ENCODE data around the gene FSTL4.
A peak's percentile ranks its signal among the peaks of the same experiment; 100 is the strongest.
"Not testable (repeated sequence)": the region's sequence is repeated elsewhere in the genome, so short reads cannot be mapped to it uniquely, and the experiment has no call there.

The FSTL4 gene

GRCh38 chr5:133170756-133171387 is 441.5 kb downstream of the FSTL4 start:
- not testable (repeated sequence) for DNase-seq (ENCODE audit: low spot score)

- no peak for DNase-seq (ENCODE audit: low spot score)
Observed at GRCh38 chr5:133164759-133165158, 447.6 kb downstream of the FSTL4 start.

- no peak for DNase-seq (ENCODE audit: low spot score)
Observed at GRCh38 chr5:133163839-133164238, 448.5 kb downstream of the FSTL4 start.

GRCh38 chr5:133159543-133159942 is 452.8 kb downstream of the FSTL4 start:
- DNase-seq (ENCODE audit: low spot score): no peak

DNA sequence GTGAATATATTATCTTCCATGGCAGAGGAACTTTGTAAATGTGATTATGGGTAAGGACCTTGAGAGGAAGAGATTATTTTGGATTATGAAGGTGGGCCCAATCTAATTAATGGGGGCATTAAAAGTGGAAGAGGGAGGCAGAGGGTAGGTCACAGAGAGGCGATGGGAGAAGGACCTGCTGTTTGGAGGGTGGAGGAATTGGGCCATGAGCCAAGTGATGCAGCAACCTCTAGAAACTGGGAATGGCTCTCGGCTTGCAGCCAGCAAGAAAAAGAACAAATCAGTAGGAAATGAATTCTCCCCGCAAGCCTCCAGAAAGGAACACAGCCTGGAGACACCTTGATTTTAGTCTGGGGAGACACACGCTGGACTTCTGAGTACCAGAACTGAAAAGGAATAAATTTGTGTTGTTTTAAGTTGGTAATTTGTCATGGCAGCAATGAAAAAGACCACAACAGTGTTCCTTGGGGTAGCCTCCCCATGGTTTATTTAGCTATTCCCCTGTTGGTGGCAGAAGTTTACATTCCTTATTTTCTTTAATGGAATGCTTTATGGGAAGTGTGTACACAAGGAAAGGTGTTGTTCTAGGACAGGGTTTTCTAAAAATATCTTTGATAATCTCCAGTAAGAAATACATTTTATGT is 456.9 kb downstream of the FSTL4 start:
- DNase-seq (ENCODE audit: low spot score): no peak

DNA sequence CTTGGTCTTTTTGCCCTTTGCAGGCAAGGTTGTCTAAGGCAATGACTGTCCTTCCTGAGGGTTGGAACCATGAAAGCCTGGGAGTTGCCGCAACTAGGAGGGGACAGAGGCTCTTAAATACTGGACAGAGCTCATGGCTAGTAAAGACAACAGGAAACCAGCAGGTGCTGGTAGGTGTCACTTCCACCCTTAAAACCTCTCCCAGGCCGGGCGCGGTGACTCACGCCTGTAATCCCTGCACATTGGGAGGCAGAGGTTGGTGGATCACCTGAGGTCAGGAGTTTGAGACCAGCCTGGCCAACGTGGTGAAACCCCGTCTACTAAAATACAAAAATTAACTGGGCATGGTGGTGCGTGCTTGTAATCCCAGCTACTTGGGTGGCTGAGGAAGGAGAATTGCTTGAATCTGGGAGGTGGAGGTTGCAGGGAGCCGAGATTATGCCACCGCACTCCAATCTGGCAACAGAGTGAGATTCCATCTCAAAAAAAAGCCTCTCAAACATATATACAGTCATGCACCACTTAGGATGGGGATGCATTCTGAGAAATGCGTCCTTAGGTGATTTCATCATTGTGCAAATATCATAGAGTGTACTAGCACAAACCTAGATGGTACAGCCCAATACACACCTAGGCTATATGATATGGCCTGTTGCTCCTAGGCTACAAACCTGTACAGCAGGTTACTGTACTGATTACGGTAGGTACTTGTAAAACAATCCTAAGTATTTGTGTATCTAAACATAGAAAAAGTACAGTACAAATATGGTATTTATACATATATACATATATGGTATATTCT is 457.9 kb downstream of the FSTL4 start:
- DNase-seq (ENCODE audit: low spot score): no peak

DNA sequence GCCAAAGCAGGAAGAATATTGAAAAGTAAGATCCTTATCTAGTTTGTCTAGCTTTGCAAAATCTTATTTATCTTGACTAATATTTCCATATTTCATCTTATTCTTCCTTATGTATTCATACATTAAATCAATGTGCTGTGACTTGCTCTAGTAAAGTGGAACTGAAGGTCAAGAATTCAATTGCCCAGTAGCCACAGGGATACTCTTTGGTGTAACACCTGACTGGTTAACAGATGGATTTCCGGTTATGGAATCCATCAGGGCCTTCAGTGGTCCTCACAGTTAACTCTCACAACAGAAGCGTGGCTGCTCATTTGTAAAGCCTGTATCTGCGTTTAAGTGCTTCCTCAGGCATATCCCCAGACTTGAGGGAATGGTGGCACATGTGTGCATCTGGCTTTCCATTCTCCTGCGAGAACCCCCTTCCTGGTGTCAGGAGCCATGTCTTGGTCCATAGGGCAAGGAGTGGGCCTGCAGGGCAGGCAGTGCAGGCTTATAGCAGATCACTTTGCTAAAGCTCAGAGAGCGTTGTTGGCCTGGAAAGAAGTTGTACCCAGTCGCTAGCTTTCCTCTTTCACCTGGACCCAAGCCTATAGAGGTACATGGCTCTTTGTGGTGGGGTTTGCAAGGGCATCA is 461.3 kb downstream of the FSTL4 start:
- no peak for DNase-seq (ENCODE audit: low spot score)

- no peak for DNase-seq (ENCODE audit: low spot score)
Observed at GRCh38 chr5:133149345-133149744, 463.0 kb downstream of the FSTL4 start.

DNA sequence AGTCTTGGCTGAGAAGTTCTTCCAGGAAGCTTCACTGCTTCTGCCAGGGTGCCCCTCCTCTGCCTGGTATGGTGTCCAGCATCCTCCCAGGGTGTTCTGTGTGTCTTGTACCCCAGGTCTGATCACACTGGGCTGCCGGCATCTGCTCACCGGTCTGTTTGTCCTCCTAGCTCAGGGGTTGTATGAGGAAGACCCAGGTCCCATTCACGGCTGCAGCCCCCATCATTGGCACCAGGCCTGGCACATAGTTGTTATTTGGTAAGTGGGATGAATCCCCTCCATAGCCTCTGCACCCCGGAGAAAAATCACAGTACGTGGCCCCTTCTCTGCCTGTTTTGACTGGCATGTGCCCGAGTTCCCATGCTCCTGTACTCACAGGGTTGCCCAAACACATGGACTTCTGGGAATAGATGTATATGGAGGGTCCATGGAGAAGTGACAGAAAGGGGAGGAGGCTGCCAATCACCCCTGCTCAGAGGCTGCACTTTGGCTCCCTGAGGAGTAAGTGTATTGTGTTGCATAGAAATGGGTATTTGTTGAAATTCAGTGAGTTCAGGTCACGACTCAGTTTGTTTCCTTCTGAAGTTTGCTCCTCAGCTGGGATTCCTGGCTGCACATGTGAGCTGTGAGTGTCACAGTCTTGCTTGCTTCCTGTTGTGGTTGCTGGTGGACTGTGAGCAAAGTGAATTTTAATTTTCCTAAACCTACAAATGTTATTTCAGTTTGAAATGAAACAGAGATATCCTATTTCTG is 464.4 kb downstream of the FSTL4 start:
- no peak for DNase-seq (ENCODE audit: low spot score)

GRCh38 chr5:133147411-133147810 is 464.9 kb downstream of the FSTL4 start:
- DNase-seq (ENCODE audit: low spot score): peak; percentile 29

Measured in globus pallidus (tissue), 1 donor.